SK-N-SH (cell line): ENCODE measurements around the gene SFRP5. TPM values are rescaled to one million over a fixed set of nuclear protein-coding genes. Genes with fewer than 3 reads are reported as not detected.

Source experiments
- CTCF ChIA-PET: fragments of 300-600, 350-600 bp; formaldehyde crosslinking; extraction: SDS; loops from one replicate; lab custom pipeline; 2021; lab: Yijun Ruan, JAX
- POLR2A ChIA-PET: fragments of 350-600 bp; sonication (Branson Sonifier 250); formaldehyde crosslinking; extraction: SDS; loops from one replicate; lab custom pipeline; 2020; ENCODE audit warnings: antibody characterized with exemption, inconsistent platforms; lab: Yijun Ruan, JAX
- DNase-seq: peaks from one replicate; pipeline ENCODE4 v3.0.0; 2012
- H2AFZ ChIP-seq: fragments of 200-600 bp; sonication (generic); 2 replicates; pipeline ENCODE4 v1.8.1; 2016; ENCODE audit warnings: antibody characterized with exemption, mild to moderate bottlenecking, low read depth
- H3F3A ChIP-seq: fragments of 200-600 bp; sonication (generic); replicated peaks from 2 replicates; pipeline ENCODE3; 2016; ENCODE audit warnings: antibody characterized with exemption, mild to moderate bottlenecking; ENCODE audit not compliant: insufficient read depth
- H3K27ac ChIP-seq, 2 experiments: fragments of 200-500 bp in 1 of 2; fragments of 200-600 bp in 1 of 2; sonication (Bioruptor generic) in 1 of 2; sonication (generic), shearing (Covaris generic) in 1 of 2; 2 replicates each; pipeline versions ENCODE4 v1.5.1 to v1.6.1; 2014 to 2016; ENCODE audit warnings: low read depth in 2 of 2, inconsistent platforms in 1 of 2, low read length in 1 of 2, mild to moderate bottlenecking in 1 of 2, mixed read lengths in 1 of 2
- H3K27me3 ChIP-seq: fragments of 200-600 bp; sonication (generic), shearing (Covaris generic); 2 replicates; pipeline ENCODE4 v1.6.1; 2016; ENCODE audit warnings: mixed run types; ENCODE audit not compliant: insufficient read depth
- H3K36me3 ChIP-seq, 2 experiments: fragments of 200-500 bp in 1 of 2; fragments of 200-600 bp in 1 of 2; sonication (Bioruptor generic) in 1 of 2; sonication (generic) in 1 of 2; replicated peaks in 1 of 2; 2 replicates each; pipeline versions ENCODE3 to v1.5.1; 2014 to 2016; ENCODE audit warnings: low read length in 1 of 2, mild to moderate bottlenecking in 1 of 2; ENCODE audit not compliant: insufficient read depth in 2 of 2, control insufficient read depth in 1 of 2
- H3K4me1 ChIP-seq, 2 experiments: fragments of 200-500 bp in 1 of 2; fragments of 200-600 bp in 1 of 2; sonication (Bioruptor generic) in 1 of 2; sonication (generic), shearing (Covaris generic) in 1 of 2; 2 replicates each; pipeline versions ENCODE4 v1.5.1 to v1.6.1; 2014 to 2016; ENCODE audit warnings: low read depth in 1 of 2, low read length in 1 of 2, mixed run types in 1 of 2; ENCODE audit not compliant: insufficient read depth in 2 of 2, control insufficient read depth in 1 of 2
- H3K4me2 ChIP-seq: fragments of 200-600 bp; sonication (generic), shearing (Covaris generic); 2 replicates; pipeline ENCODE4 v1.6.1; 2017; ENCODE audit warnings: mixed run types
- H3K4me3 ChIP-seq, 2 experiments: fragments of 200-500 bp in 1 of 2; fragments of 200-600 bp in 1 of 2; sonication (Bioruptor generic) in 1 of 2; sonication (generic), shearing (Covaris generic) in 1 of 2; 2 replicates each; pipeline versions ENCODE4 v1.5.1 to v1.8.1; 2014 to 2016; ENCODE audit warnings: low read depth in 2 of 2, inconsistent platforms in 1 of 2, low read length in 1 of 2, mild to moderate bottlenecking in 1 of 2, mixed read lengths in 1 of 2, moderate library complexity in 1 of 2
- H3K79me2 ChIP-seq: fragments of 200-600 bp; sonication (generic); 2 replicates; pipeline ENCODE4 v1.8.1; 2017; ENCODE audit warnings: mild to moderate bottlenecking; ENCODE audit not compliant: insufficient read depth
- H3K9ac ChIP-seq: fragments of 200-600 bp; sonication (generic); 2 replicates; pipeline ENCODE4 v1.6.1; 2017; ENCODE audit warnings: mixed run types
- H3K9me2 ChIP-seq: fragments of 200-600 bp; sonication (generic); 2 replicates; pipeline ENCODE4 v1.6.1; 2017; ENCODE audit warnings: mixed run types
- H3K9me3 ChIP-seq: fragments of 200-600 bp; sonication (generic); 2 replicates; pipeline ENCODE4 v1.6.1; 2017; ENCODE audit warnings: mixed run types, mild to moderate bottlenecking, moderate library complexity
- H4K20me1 ChIP-seq: fragments of 200-600 bp; sonication (generic); 2 replicates; pipeline ENCODE4 v1.6.1; 2017; ENCODE audit warnings: mild to moderate bottlenecking, mixed run types; ENCODE audit not compliant: insufficient read depth
- ELF1 ChIP-seq: IDR thresholded peaks from 2 replicates; pipeline ENCODE4 v1.4.0; 2012
- TAF1 ChIP-seq: IDR thresholded peaks from 2 replicates; pipeline ENCODE4 v1.6.1; 2012; ENCODE audit warnings: low read depth, mild to moderate bottlenecking, low read length, moderate library complexity, borderline replicate concordance
- TEAD4 ChIP-seq: IDR thresholded peaks from 2 replicates; pipeline ENCODE4 v1.4.0; 2012; ENCODE audit warnings: mild to moderate bottlenecking, borderline replicate concordance; ENCODE audit not compliant: insufficient read depth
- WGBS: methylation state at CpG from one replicate; pipeline ENCODE4 v1.1.6; 2017; ENCODE audit warnings: low lambda C conversion rate; 5-methylcytosine and 5-hydroxymethylcytosine counted together
- polyA plus RNA-seq, 3 experiments: library from polyadenylated mRNA; depleted of rRNA; stranded (reverse); fragments of >200 nt; gene quantifications; 2 replicates each; pipeline ENCODE4 v1.2.3, GENCODE V29; 2012
- TF ChIP-seq, protein P1 (sequence below): IDR thresholded peaks from 2 replicates; pipeline ENCODE4 v1.4.0; 2012; ENCODE audit warnings: low read depth, borderline replicate concordance

Gene SFRP5
- polyA plus RNA-seq, 1 of the 3 experiments (the other 2 are of a cell fraction): not detected

DNA sequence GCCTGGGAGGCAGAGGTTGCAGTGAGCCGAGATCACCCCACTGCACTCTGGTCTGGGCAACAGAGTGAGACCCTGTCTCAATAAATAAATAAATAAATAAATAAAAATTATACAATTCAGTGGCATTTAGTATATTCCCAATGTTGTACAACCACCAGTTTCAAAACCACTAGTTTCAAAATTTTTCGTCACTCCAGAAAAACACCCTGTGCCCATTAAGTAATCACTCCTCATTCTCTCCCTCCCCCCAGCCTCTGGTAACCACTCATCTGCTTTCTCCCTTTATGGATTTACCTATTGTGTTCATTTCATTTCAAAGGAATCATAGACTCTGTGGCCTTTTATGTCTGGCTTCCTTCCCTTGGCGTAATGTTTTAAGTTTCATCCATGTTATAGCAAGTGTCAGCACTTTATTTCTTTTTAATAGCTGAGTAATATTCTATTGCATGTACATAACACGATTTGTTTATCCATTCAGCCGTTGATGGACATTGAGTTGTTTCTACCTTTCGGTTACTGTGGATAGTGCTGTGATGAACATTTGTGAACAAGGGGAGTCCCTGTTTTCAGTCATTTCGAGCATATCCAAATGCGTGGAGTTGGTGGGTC lies 48.4 kb upstream of the SFRP5 start:
- no peaks in the 10 kb centered on the region for H3K9me2 ChIP-seq
- H3K27me3 ChIP-seq: peaks cover 17% of the 10 kb centered on the region
- H3F3A ChIP-seq: no peaks in the 10 kb centered on the region
- POLR2A ChIA-PET: no interaction called here
- CTCF ChIA-PET: interaction anchor here (0.7 to 3.1 kb wide), 2 partner anchors 28 to 49 kb away, joined by 3 to 14 read pairs; no protein-coding TSS in a partner anchor
- no peak overlapping the region for H3K27ac ChIP-seq
- no peak overlapping the region for H3K4me2 ChIP-seq
- H4K20me1 ChIP-seq: no peaks in the 10 kb centered on the region
- 69% methylated on average over 8 of the region's 8 CpGs for WGBS
- no peak overlapping the region for H3K4me3 ChIP-seq
- no peak for TF ChIP-seq TAF1
- no peaks in the 10 kb centered on the region for H3K36me3 ChIP-seq
- no peaks in the 10 kb centered on the region for H3K9me3 ChIP-seq
- H3K9ac ChIP-seq: no peak overlapping the region
- H3K79me2 ChIP-seq: no peaks in the 10 kb centered on the region
- H3K4me1 ChIP-seq: peaks cover 0 to 4% of the 10 kb centered on the region in 2 experiments; a peak in 1 of 4 replicates
- no peak overlapping the region for H2AFZ ChIP-seq
- no peak for DNase-seq

DNA sequence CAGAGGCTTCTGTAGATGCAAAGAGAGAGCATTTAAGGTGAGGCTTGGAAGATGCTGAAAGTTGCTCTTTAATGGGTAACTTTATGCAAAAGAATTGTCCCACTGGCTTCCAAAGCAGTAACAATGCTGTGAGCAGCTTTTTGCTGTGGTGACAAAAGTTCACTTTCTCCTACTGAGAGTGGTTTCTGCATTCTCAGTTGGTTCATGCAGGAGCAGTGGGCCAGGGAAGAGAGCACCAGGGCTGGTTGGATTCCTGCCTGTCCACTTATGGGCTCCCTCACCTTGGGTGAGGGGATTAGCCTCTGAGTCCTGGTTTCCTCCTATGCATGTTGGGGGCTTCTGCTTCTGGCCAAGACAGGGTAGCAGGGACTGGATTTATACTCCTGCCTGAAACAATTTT lies 46.8 kb upstream of the SFRP5 start:
- Histone ChIP-seq H3K36me3 (no peaks in the 10 kb centered on the region), H4K20me1 (no peaks in the 10 kb centered on the region), H3K9me2 (no peaks in the 10 kb centered on the region), H3K9me3 (no peaks in the 10 kb centered on the region), H3F3A (no peaks in the 10 kb centered on the region), H3K27me3 (peaks cover 17% of the 10 kb centered on the region), H2AFZ (no peak overlapping the region), H3K4me2 (no peak overlapping the region), H3K9ac (no peak overlapping the region), H3K79me2 (no peaks in the 10 kb centered on the region), H3K4me1 (peaks cover 0 to 4% of the 10 kb centered on the region in 2 experiments; a peak in 1 of 4 replicates), H3K27ac (no peak overlapping the region), H3K4me3 (no peak overlapping the region)
- DNase-seq: no peak
- ChIA-PET CTCF (interaction anchor here (0.8 to 1.5 kb wide), 3 partner anchors 26 to 51 kb away, joined by 3 to 9 read pairs (median 3); no protein-coding TSS in a partner anchor), POLR2A (no interaction called here)
- no peak for TF ChIP-seq TEAD4

DNA sequence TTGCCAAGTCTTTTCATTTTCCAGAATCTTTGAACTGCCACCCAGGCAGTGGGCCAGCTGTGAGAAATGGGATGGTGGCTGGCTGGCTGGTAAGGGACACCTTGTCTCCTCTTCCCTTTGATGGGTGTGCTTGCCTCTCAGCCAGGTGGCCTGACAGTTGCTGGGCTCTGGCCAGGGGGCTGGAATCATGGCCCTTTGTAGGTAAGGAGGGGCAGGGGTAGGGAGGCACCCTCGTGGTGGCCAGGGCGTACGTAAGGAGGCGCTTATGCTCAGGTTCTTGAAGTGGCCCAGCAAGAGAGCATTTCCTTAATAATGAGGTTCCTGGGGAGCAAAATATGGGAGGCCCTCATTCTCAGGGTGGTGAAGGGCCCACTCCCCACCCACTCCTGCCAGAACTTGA lies 44.8 kb upstream of the SFRP5 start:
- H3K9me3 ChIP-seq: no peaks in the 10 kb centered on the region
- no peaks in the 10 kb centered on the region for H3F3A ChIP-seq
- no peak overlapping the region for H3K4me3 ChIP-seq
- peaks cover 17% of the 10 kb centered on the region for H3K27me3 ChIP-seq
- no peaks in the 10 kb centered on the region for H3K36me3 ChIP-seq
- CTCF ChIA-PET: no interaction called here
- no peaks in the 10 kb centered on the region; the same call in 1 of the 2 replicates for H4K20me1 ChIP-seq
- H3K79me2 ChIP-seq: no peaks in the 10 kb centered on the region
- DNase-seq: no peak
- H2AFZ ChIP-seq: no peak overlapping the region
- H3K9ac ChIP-seq: no peak overlapping the region
- POLR2A ChIA-PET: no interaction called here
- TF ChIP-seq, protein P1, sequence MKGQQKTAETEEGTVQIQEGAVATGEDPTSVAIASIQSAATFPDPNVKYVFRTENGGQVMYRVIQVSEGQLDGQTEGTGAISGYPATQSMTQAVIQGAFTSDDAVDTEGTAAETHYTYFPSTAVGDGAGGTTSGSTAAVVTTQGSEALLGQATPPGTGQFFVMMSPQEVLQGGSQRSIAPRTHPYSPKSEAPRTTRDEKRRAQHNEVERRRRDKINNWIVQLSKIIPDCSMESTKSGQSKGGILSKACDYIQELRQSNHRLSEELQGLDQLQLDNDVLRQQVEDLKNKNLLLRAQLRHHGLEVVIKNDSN: no peak
- TF ChIP-seq TAF1 (no peak), ELF1 (no peak)
- no peak overlapping the region for H3K4me2 ChIP-seq
- no peak overlapping the region for H3K27ac ChIP-seq
- WGBS: 70% methylated on average over 4 of the region's 4 CpGs
- H3K4me1 ChIP-seq: no peaks in the 10 kb centered on the region; a peak in 1 of 4 replicates
- H3K9me2 ChIP-seq: no peaks in the 10 kb centered on the region
